Ascending aorta (tissue), 2 donors: Measurements from ENCODE around the gene SLC25A12. TPM values are rescaled to one million over a fixed set of nuclear protein-coding genes. Genes with fewer than 3 reads are reported as not detected.

Source experiments
- DNase-seq, 2 donors: peaks; one replicate each; pipeline ENCODE4 v3.0.0-alpha.2; 2019; ENCODE audit warnings: low spot score in 2 of 2
- H3K27ac ChIP-seq, 2 donors: fragments of 200-600 bp; sonication (generic); one replicate each; pipeline ENCODE4 v1.5.1; 2016 to 2017; ENCODE audit warnings: mild to moderate bottlenecking in 1 of 2
- H3K27me3 ChIP-seq: fragments of 200-600 bp; sonication (generic); one replicate; pipeline ENCODE4 v1.5.1; 2017
- H3K36me3 ChIP-seq, 2 donors: fragments of 200-600 bp; sonication (generic); one replicate each; pipeline ENCODE4 v1.5.1; 2016
- H3K4me1 ChIP-seq, 2 donors: fragments of 200-600 bp; sonication (generic); one replicate each; pipeline ENCODE4 v1.5.1; 2016 to 2017; ENCODE audit warnings: mild to moderate bottlenecking in 1 of 2
- H3K4me3 ChIP-seq, 2 donors: fragments of 200-600 bp; sonication (generic); one replicate each; pipeline ENCODE4 v1.5.1; 2016 to 2017; ENCODE audit warnings: mild to moderate bottlenecking in 1 of 2
- H3K9me3 ChIP-seq, 2 donors: fragments of 200-600 bp; sonication (generic); one replicate each; pipeline ENCODE4 v1.5.1; 2016
- intact Hi-C: fragments of 100-400 bp; cut with DNase I; formaldehyde crosslinking; loops from one replicate; pipeline ENCODE4 v1.15.1; 2023
- total RNA-seq: library from RNA; depleted of rRNA; stranded (reverse); fragments of >200 nt; gene quantifications from one replicate; pipeline ENCODE4 v1.1.0, GENCODE V29; 2016
- TF ChIP-seq, protein P1 (sequence below), 3 experiments: fragments of 200-600 bp in 2 of 3; fragments of 450-650 bp in 1 of 3; sonication (generic) in 2 of 3; IDR thresholded peaks; one replicate each; pipeline ENCODE4 v1.5.1; 2016 to 2019; ENCODE audit warnings: antibody characterized with exemption in 3 of 3, mild to moderate bottlenecking in 1 of 3, moderate library complexity in 1 of 3

SLC25A12 gene
- total RNA-seq, 1 donor from 2014 or later: 11.9 TPM

DNA sequence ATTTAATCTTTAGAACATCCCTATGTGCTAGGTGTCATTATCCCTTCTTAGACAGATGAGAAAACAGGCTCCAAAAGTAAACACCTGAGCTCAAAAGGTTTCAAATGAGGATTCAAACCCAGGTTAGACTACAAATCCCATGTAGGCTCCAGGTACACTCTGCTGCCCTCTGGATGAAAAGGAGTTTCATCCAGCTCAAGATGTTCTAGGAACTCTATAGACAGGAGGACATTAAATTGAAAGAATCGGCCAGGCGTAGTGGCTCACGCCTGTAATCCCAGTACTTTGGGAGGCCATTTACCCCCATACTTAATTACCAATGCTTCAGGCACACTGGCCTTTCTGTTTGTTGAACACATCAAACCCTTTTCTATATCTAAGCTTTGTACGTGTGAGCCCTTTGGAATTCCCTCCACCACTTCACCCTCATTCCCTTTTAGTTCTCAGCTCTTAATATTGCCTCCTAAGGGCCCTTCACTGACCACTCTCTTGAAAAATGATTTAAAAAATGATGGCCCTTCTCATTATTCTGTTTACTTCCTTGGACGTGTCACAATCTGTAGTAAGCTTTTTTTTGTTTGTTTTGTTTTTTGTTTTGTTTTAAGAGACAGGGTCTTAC lies 10.7 kb downstream of the SLC25A12 start:
- H3K27me3 ChIP-seq: no peaks in the 10 kb centered on the region
- H3K4me3 ChIP-seq: no peak overlapping the region
- H3K27ac ChIP-seq: peak overlapping the region; percentile 61 to 69
- H3K9me3 ChIP-seq: no peaks in the 10 kb centered on the region
- H3K4me1 ChIP-seq: peaks cover 0 to 9% of the 10 kb centered on the region in 2 donors
- intact Hi-C loops: loop anchor here (5.0 kb wide), 1 partner anchor 39 kb away; the partner anchor contains the start of gene HAT1
- TF ChIP-seq, protein P1, sequence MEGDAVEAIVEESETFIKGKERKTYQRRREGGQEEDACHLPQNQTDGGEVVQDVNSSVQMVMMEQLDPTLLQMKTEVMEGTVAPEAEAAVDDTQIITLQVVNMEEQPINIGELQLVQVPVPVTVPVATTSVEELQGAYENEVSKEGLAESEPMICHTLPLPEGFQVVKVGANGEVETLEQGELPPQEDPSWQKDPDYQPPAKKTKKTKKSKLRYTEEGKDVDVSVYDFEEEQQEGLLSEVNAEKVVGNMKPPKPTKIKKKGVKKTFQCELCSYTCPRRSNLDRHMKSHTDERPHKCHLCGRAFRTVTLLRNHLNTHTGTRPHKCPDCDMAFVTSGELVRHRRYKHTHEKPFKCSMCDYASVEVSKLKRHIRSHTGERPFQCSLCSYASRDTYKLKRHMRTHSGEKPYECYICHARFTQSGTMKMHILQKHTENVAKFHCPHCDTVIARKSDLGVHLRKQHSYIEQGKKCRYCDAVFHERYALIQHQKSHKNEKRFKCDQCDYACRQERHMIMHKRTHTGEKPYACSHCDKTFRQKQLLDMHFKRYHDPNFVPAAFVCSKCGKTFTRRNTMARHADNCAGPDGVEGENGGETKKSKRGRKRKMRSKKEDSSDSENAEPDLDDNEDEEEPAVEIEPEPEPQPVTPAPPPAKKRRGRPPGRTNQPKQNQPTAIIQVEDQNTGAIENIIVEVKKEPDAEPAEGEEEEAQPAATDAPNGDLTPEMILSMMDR (IDR thresholded peaks at IDR 0.05): no peak
- no peak for DNase-seq
- no peaks in the 10 kb centered on the region for H3K36me3 ChIP-seq

DNA sequence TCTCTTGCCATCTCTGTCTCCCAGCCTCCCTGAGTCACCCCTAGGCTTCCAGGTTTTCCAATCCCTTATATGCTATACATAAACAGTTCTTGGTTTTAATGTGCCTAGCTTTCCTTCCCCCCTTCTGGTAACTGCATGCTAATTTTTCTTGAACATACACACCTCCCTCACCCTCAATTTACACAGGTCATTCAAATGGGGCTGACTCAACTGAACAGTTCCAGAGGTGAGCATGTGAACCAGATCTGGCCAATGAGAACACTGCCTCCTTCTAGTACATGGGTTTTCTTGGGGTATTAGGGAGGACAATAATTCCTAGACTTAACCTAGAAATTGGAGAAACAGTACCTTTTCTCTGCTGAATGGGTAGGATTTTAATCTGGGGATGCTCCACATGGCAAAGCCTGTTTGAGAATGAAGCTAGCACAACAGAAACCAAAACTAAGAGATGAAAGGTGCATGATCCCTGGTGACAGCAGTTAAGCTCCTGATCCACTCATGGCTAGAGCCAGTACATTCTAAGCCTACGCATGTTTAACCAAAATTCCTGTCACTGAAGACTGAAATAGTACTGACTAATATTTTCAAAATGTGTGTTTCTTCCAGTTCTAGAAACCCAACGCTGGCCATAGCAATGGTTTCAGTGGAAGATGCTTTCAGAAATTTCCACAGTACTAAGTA lies 11.8 kb downstream of the SLC25A12 start:
- Histone ChIP-seq H3K27ac (peak overlapping the region; percentile 61 to 69), H3K36me3 (no peaks in the 10 kb centered on the region), H3K27me3 (no peaks in the 10 kb centered on the region), H3K4me3 (peak overlapping the region in 1 of 2 donors; percentile 12), H3K4me1 (peaks cover 0 to 14% of the 10 kb centered on the region in 2 donors), H3K9me3 (no peaks in the 10 kb centered on the region)
- intact Hi-C loops: loop anchor here (5.0 kb wide), 1 partner anchor 40 kb away; the partner anchor contains the start of gene HAT1
- TF ChIP-seq, protein P1 (IDR thresholded peaks at IDR 0.05): no peak
- no peak for DNase-seq

DNA sequence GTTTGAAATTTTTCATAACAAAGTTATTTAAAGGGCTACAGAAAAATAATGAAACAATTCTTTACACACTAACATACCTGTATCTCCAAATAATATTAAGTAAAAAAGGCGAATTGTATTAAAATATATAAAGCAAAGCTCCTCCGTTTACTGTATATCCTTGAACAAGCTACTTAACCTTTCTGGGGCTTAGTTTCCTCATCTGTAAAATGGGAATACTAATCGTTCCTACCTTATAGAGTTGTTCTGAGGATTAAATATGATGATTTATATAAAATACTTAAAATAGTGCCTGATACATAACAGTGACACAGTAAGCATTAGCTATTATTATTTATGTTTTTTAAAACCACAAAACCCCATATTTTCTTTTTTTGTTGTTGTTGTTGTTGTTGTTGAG lies 13.3 kb downstream of the SLC25A12 start:
- Histone ChIP-seq H3K9me3 (no peaks in the 10 kb centered on the region), H3K4me1 (peaks cover 0 to 14% of the 10 kb centered on the region in 2 donors), H3K4me3 (no peak overlapping the region), H3K27ac (no peak overlapping the region), H3K36me3 (no peaks in the 10 kb centered on the region), H3K27me3 (no peaks in the 10 kb centered on the region)
- DNase-seq: no peak
- intact Hi-C loops: loop anchor here (5.0 kb wide), 1 partner anchor 42 kb away; the partner anchor contains the start of gene HAT1
- TF ChIP-seq, protein P1 (IDR thresholded peaks at IDR 0.05): no peak

DNA sequence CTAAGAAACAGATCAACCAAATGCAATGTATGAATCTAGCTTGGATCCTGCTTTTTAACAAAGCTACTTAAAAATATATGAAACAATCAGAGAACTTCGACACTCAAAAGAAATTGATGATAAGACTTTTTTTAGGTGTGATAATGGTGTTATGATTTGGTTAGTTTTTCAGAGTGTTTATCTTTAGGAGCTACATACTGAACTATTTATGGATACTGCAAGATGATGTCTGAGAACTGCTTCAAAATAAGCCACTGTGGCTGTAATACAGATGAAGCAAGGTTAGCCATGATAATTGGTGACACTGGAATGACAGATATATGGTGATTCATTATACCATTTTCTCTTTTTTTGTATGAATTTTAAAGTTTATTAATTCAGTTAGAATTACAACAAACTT lies 14.2 kb downstream of the SLC25A12 start:
- Histone ChIP-seq H3K4me1 (peaks cover 0 to 14% of the 10 kb centered on the region in 2 donors), H3K27ac (no peak overlapping the region)
- intact Hi-C loops: loop anchor here (5.0 kb wide), 1 partner anchor 42 kb away; the partner anchor contains the start of gene HAT1

DNA sequence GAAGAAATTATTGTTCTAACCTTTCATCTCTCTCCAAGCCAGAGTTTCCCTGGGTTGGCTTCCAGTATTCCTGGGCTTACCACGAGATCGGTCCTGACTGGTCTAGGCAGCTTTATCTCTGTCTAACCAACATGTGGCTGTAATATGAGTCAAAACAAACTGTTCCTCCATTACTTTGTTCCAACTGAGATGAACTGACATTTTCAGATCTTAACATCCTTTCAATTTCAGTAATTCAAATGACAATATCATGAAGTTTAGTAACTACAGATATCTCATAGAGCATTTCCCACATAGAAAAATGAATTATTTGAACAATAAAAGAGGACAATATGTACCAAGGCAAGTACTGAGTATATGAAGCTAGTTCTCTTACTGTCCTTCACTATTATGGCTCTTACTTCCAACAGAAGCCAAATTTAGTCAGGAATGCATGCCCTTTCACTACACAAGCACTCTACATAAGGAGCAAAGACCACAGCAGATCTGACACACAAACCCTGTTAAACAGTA lies 15.5 kb downstream of the SLC25A12 start:
- intact Hi-C loops: no loop called here
- no peaks in the 10 kb centered on the region for H3K9me3 ChIP-seq
- H3K4me3 ChIP-seq: peak overlapping the region in 1 of 2 donors; percentile 26
- TF ChIP-seq, protein P1 (IDR thresholded peaks at IDR 0.05): no peak
- H3K4me1 ChIP-seq: peaks cover 0 to 14% of the 10 kb centered on the region in 2 donors
- peak overlapping the region; percentile 37 to 73 for H3K27ac ChIP-seq
- no peaks in the 10 kb centered on the region for H3K27me3 ChIP-seq
- H3K36me3 ChIP-seq: no peaks in the 10 kb centered on the region
- no peak for DNase-seq

More for the DNA sequence above, 14.2 kb downstream of the SLC25A12 start:
- Histone ChIP-seq H3K36me3 (no peaks in the 10 kb centered on the region), H3K27me3 (no peaks in the 10 kb centered on the region), H3K9me3 (no peaks in the 10 kb centered on the region), H3K4me3 (no peak overlapping the region)
- TF ChIP-seq, protein P1 (IDR thresholded peaks at IDR 0.05): no peak
- DNase-seq: no peak
